AML-193 (cell line): Measurements from ENCODE around the gene MED29.

Source experiments
- DNase-seq, 2 experiments: peaks; one replicate each; lab custom pipeline; 2025; lab: John Stamatoyannopoulos, UW

Gene MED29

GRCh38 chr19:39390751-39391437 is at the start of gene MED29, which contains the start of gene PAF1:
MED29 (plus strand) TSS chr19:39391378; CDS start chr19:39391423, 45 bp downstream.
PAF1 (minus strand) TSS chr19:39391106; CDS start chr19:39390864, 242 bp downstream.
- DNase-seq = peak; percentile 98 to 99

- DNase-seq = peak; percentile 98 to 99
Measured at GRCh38 chr19:39341719-39342604, 49.2 kb upstream of the MED29 start, which contains the start of gene SAMD4B. SAMD4B (plus strand) TSS chr19:39342421; CDS start chr19:39356894, 14,473 bp downstream.

- DNase-seq = no peak
Measured at GRCh38 chr19:39342647-39343305, 48.4 kb upstream of the MED29 start.

GRCh38 chr19:39345956-39346355 is 45.2 kb upstream of the MED29 start:
- DNase-seq = no peak

- no peak for DNase-seq
Measured at GRCh38 chr19:39347332-39348164, 43.6 kb upstream of the MED29 start.

- DNase-seq = no peak
Measured at GRCh38 chr19:39349326-39349725, 41.9 kb upstream of the MED29 start.

GRCh38 chr19:39350156-39350555 is 41.0 kb upstream of the MED29 start:
- no peak for DNase-seq

GRCh38 chr19:39351537-39352064 is 39.6 kb upstream of the MED29 start:
- no peak for DNase-seq

GRCh38 chr19:39352381-39353255 is 38.6 kb upstream of the MED29 start:
- DNase-seq = no peak

- no peak for DNase-seq
Measured at GRCh38 chr19:39355253-39355652, 35.9 kb upstream of the MED29 start.

GRCh38 chr19:39356073-39356472 is 35.1 kb upstream of the MED29 start:
- no peak for DNase-seq

- DNase-seq = no peak
Measured at GRCh38 chr19:39356647-39357046, 34.5 kb upstream of the MED29 start.

GRCh38 chr19:39359026-39359425 is 32.2 kb upstream of the MED29 start:
- no peak for DNase-seq

- no peak for DNase-seq
Measured at GRCh38 chr19:39360599-39360998, 30.6 kb upstream of the MED29 start.

GRCh38 chr19:39362682-39363657 is 28.2 kb upstream of the MED29 start:
- DNase-seq = no peak

GRCh38 chr19:39363901-39364457 is 27.2 kb upstream of the MED29 start:
- no peak for DNase-seq

- no peak for DNase-seq
Measured at GRCh38 chr19:39365531-39365930, 25.6 kb upstream of the MED29 start.

GRCh38 chr19:39369200-39369599 is 22.0 kb upstream of the MED29 start:
- no peak for DNase-seq

- no peak for DNase-seq
Measured at GRCh38 chr19:39370735-39371134, 20.4 kb upstream of the MED29 start.
